ENCODE results near the gene PM20D1.

DNA sequence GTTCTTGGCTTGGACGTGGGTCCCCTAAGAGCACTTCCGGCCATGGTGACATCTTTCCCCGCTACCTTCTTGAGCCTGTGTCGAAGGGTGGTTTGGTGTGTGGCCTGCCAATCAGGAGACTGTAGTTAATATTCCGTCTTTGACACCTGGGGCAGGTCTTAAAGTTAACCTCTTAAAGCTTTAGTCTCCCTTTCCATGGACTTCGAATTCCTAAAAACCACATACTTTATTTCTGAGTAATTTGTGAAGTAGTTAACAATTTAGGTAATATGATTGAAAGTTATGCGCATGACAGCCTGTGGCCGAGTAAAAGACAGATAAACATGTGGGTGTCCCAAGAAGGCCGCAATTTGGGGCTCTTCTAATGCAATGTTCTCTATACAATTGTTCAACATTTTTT, 64.5 kb downstream of the PM20D1 start:
- TF ChIP-seq EZH2 (IDR thresholded peaks at IDR 0.05; ENCODE audit: borderline replicate concordance, insufficient read depth, low read depth, low read length, poor library complexity, severe bottlenecking) = no peak
- TF ChIP-seq CTCF (IDR thresholded peaks at IDR 0.05) = no peak
